HL-60 (cell line): Measurements from ENCODE around the gene MSH3.

Experiments
- GABPA ChIP-seq: IDR thresholded peaks from 2 replicates; pipeline ENCODE4 v1.6.1; 2012; ENCODE audit warnings: low read depth
- POLR2AphosphoS5 ChIP-seq: IDR thresholded peaks from 2 replicates; pipeline ENCODE4 v1.6.1; 2012; ENCODE audit warnings: low read depth
- TF ChIP-seq, protein P1 (sequence below): IDR thresholded peaks from one replicate; pipeline ENCODE4 v1.5.1; 2011; ENCODE audit warnings: low read length, control low read depth, inconsistent platforms; ENCODE audit not compliant: insufficient read depth

- TF ChIP-seq, protein P1, sequence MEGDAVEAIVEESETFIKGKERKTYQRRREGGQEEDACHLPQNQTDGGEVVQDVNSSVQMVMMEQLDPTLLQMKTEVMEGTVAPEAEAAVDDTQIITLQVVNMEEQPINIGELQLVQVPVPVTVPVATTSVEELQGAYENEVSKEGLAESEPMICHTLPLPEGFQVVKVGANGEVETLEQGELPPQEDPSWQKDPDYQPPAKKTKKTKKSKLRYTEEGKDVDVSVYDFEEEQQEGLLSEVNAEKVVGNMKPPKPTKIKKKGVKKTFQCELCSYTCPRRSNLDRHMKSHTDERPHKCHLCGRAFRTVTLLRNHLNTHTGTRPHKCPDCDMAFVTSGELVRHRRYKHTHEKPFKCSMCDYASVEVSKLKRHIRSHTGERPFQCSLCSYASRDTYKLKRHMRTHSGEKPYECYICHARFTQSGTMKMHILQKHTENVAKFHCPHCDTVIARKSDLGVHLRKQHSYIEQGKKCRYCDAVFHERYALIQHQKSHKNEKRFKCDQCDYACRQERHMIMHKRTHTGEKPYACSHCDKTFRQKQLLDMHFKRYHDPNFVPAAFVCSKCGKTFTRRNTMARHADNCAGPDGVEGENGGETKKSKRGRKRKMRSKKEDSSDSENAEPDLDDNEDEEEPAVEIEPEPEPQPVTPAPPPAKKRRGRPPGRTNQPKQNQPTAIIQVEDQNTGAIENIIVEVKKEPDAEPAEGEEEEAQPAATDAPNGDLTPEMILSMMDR, result no peak
- TF ChIP-seq GABPA (no peak), POLR2AphosphoS5 (no peak)
Measured at GRCh38 chr5:80806929-80807328, 152.5 kb downstream of the MSH3 start.
